GM18498 (cell line): ENCODE measurements around the gene RGS6.

Experiments used
- ATAC-seq: cut with Tn5 transposase; IDR thresholded peaks from one replicate; pipeline ENCODE4 v1.9.1; 2021; ENCODE audit warnings: mild to moderate bottlenecking, moderate library complexity; ENCODE audit not compliant: unreplicated experiment

RGS6 gene

DNA sequence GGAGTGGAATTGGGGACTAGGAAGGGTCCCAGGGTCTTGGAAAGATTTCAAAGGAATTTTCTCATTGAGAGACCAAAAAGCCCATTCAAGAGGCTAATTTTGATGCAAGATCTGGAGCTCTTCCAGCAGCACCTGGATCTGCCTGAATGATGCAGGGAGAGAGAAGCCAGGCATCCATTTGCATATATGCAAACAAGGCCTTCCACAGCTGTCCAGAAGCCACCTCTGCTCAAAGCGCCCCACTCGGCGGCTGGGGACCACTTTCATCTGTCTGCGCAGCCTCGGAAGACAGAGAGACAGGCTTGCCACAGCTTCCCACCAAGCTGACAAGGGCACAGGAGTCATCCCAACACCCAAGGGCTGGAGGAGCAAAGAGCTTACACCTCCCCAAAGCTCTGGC, 666.1 kb downstream of the RGS6 start:
- no peak for ATAC-seq

DNA sequence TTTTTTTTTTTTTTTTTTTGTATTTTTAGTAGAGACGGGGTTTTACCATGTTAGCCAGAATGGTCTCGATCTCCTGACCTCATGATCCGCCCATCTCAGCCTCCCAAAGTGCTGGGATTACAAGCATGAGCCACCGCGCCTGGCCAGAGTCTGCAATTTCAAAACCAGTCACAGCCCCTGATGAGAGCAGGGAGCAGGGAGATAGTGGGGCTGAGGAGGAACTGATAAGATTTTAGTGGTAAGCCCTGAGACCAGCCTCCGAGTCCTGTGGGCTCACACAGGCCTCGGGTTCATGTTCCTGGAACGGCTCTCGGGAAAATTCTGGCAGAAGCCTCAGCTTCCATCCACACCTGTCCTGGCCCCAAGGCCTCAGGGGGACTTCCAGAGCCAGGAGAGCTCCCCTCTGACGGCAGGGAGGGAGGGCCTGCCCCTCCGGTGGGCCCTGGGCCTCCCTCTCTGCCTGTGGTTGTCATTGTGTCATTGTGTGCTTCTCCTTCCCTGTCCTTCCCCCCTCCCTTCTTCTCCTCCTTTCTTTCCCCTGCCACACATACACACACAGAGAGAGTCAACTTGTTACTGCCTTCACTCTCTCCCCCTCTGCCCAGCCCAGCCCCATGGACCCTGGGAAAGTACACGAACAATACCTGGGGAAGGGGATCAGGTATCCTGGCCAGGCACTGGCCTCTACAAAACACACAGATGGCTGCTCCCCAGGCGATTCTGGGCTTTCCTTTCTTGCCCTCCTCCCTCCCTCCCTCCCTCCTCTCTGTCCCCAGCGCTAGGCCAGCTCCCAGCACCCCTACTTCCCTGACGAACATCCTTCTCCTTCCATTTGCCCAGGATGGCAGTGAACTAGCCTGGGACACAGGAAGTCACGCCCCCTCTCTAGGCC, 667.6 kb downstream of the RGS6 start:
- ATAC-seq: no peak

DNA sequence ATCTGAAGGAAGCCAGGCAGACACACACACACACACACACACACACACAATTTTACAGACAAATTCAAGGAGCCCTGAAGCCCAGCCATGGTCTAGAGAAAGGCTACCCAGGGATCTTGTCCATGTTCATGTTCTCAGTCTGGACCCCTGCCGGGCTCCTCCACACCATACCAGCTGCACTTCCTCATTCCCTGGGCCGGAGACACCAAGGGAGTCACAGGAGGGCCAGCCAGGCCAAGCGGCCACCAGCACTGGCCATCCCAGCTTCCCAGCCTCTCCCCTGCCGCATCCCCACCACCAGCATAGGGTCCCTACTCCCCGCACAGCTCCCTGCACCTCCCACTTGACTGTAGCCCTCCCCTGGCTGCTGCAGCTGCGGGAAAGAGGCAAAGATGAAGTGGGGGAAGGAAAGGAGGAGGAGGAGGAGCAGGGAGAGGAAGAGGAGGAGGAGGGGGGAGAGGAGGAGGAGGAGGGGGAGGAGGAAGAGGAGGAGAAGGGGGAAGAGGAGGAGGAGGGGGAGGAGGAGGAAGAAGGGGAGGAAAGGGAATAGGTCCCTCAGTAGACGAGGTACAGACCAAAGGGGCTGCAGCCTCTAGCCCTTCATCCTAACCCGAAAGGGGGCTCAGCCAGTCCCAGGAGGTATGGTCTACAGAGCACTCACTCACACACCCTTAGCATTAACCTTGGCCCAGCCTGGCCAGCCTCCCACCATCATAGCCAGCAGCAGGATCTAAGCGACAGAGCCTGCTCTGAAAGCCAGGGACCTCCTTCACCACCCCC, 668.5 kb downstream of the RGS6 start:
- ATAC-seq: no peak

DNA sequence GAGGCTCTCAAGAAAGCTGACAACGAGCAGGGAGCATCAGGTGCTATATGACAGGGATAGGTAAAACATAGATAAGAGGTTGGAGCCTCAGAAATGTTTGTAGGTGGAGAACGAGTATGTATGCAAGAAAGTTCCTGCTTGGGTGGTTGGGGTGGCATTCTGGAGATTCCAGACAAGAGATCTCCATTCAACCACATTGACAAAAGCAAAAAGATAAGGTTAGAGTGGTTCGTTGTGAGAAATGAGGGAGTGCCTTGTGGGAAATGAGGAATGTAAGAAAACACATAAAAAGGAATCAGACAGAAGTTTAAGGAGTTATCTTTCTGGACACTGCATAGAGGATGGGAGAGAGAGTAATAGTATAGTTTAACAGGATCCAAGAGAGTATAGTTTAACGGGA, 671.4 kb downstream of the RGS6 start:
- no peak for ATAC-seq

DNA sequence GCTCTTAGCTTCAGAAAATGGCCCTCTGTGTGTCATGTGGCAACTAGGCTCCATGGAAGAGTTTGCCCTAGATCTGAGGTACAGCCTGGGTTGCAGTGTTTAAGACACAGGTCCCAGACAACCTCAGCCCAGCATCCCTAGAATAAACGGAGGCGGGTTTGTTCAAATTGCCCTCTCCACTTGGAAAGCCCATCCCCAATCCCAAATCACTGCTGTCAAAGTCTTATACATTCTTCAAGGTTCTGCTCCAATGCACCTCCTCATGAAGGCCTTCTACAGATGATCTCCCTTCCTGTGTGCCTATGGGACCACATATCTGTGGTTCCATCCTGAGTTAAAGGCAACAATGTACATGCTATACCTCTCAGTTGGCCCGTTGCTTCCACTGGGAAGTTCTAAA, 671.9 kb downstream of the RGS6 start:
- ATAC-seq: no peak

DNA sequence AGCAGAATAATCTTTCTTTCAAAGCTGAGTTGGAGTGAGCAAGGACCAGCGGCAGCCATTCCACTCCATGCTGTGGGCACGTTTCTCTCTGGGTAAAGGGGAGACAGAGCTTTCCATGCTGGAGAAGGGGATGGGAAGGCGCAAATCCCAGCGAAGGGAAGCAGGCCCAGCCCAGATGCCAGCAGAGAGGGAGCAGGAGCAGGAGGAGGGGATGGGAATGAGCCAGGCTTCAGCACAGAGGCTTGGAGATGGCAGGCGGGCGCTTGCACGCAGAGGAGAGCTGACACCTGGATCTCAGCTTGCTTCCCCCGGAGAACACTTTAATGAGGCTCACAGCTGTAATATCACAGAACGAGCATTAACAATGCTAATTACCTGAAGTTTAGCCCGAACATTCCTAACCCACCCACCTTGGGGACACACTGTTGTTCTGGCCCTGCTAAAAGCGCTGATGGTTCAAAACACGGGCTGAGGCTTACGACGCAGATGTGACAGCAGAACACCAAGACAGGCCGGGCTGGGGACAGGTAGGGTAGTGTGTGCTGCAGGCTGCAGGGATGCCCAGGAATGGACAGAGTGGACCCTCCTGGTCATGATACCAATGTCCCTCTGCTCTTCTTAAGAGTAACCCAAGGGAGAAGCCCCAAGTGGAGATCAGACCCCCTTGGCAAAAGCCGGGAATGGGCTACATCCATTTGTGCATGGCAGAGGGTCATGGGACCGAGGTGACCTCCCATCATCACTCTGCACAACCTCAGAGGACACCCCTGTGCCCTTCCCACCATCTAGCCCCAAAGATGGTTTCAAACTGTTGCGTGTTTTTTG, 673.1 kb downstream of the RGS6 start:
- no peak for ATAC-seq

DNA sequence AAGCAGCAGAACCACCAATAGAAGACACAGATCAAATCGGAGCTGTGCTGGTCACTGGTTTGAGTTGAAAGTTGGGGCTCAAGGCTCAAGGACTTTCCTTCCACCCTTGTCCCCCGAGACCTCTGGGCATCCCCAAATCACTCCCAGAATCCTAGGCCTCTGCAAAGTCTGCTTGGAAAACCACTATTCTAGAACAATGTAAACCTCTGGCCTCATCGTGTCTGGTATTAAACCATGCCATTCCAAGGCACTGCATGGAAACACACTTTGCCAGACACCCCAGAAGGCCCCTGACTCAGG, 673.6 kb downstream of the RGS6 start:
- no peak for ATAC-seq

DNA sequence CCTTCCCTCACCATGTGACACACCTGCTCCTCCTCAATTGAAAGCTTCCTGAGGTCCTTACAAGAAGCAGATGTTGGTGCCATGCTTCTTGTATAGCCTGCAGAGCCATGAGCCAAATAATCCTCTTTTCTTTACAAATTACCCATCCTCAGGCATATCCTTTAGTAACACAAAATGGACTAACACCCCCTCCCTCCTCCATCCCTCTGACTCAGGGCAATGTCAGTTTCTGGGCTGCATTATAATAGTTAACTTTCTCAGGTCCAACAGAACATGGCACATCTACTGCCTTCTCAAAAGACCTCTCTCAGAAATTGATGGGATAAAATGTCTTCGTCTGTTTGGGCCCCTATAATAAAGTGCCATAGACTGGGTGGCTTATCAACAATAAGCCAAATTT, 674.6 kb downstream of the RGS6 start:
- no peak for ATAC-seq

DNA sequence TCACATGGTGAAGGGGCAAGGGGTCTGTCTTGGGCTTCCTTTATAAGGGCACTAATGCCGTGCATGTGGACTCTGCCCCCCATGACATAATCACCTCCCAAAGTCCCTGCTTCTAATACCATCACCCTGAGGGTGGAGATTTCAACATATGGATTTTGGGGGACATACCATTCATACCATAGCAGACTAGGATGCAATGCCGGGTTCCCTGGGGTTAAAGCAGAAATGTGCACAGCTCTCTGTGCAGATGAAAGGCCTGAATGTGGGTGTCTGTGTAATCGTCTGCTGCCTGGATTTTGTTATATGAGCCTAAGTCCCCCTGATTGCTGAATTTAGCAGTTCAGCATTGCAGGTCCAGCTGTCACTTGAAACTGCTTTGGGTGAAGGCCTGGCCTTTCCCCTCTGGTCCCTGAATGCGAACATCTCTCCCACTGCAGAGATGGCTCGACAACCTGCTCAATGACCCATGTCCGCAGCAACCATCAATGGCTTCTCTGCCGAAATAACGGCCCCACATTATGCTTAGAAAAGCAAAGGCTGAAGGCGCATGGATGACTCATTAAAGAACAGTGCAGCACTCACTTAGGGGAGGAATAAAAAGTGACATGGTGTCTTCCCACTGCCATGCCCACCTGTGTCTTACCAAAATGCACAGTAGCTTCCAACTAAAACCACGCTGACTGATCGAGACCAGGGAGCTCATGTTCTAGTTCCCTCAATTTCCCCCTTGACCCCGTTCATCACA, 675.3 kb downstream of the RGS6 start:
- no peak for ATAC-seq

DNA sequence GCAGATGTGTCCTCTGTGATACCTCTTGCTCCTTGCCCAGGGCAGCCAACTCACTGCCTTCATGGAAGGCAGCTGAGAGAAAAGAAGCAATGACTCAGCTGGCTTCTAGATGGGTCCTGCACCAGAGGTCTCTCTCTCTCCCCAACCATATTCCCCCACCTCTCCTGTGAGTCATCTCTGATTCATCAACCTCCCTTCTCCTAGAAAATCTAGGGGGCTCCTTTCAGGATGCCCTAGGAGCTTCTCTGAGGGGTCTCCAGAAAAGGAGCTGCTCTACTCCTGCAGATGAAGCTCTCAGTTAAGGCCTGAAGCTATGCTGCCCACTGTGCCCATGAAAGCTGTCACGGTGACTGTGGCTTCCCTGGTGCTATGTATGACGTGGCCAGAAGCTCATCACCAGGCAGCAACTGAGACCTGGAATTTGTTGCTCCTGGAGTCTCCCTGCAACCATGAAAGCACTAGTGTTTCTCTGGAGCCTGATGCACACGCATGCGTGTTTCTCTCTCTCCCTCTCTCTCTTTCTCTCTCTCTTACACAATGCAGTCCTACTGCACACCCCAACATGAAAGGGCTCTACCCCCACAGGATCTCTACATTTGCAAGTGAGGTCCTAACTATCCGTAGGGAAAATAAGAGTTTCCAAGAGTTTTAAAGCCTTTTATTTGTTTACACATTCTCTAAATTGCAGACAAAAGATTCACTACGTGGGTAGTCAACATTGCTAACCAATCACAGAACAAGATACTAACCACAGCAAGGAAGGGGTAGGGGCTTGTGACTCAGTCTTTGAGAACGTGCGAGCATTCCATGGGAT, 676.4 kb downstream of the RGS6 start:
- ATAC-seq: no peak

DNA sequence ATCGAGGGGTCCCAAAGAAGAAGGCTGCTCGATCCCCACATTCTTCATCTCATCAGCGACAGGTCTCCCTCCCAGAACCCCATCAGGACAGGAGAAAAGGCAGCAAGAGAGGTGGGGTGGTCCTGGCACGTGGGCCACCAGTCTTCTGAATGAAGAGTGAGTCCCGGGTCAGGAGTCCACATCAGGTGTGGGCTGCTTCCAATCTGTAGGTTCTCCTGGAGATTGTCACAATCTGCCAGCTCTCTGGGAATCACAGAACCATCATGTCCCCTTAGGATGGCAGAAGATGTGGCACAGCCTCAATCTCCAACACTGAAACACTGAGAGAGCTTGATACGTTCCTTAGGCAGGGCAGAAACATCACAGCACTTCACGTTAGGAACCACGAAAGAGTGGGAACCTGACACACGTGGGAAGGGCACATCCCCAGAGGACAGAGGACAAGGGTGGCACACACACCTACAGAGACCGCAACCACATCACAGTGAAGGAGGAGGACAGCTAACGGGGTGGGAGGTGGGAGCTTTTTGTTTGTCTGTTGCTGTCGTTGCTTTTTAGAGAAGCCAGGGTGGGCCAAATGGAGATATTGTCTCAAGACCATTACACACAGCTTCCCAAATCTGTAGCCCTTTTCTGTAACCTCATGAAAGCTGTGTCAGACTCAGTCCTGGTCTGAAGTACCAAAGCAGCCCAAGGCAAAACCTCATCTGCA, 677.1 kb downstream of the RGS6 start:
- ATAC-seq: no peak

DNA sequence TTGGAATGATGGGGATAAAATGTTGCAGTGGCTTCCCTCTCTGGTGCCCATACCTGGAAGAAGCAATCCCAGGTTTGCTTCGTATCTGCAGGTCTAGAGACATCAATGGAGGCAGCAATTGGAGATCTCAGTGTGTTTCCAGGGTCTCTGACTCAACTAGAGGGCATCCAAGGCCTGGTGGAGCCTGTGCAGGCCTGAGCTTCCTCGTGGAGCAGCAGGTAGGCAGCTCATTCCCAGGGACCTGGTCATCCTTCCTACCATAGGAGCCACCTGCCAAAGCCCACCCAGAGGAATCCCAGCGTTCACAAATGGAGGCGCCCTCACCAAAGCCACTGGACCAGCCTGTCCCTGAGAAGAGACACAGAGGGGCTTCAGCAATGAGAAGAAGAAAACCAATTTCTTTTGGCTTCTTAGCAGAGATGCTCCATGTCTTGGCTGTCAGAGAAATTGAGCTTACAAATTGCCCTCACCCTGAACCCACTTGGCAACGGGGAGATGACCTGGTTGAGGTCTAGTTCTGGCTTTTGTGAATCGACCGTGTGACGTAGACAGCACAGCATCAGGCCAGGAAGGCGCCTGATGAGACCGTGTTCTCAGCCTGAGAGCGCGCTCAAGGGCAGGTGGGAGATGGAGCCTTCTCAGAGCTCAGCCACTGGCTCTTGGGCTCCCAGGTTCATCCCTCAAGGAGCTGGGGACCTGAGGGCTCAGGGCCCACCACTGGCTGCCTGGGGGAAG, 678.0 kb downstream of the RGS6 start:
- no peak for ATAC-seq

DNA sequence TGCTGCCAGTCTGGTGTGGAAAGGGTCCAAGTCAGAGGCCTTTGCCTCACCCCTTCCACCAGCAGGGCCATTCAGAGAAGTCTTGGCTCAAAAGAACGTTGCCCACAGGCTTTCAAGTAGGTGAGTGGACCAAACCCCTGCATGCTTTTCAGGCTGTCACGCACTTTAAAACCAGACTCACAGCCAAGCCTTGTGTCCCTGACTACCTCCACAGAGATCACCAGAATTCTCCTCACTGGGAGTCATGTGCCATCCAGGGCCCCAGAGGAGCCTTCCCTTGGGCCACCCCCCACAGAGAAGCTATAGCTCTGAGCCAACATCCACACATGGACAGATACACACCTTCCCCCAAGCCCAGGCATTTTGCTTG, 678.6 kb downstream of the RGS6 start:
- no peak for ATAC-seq

DNA sequence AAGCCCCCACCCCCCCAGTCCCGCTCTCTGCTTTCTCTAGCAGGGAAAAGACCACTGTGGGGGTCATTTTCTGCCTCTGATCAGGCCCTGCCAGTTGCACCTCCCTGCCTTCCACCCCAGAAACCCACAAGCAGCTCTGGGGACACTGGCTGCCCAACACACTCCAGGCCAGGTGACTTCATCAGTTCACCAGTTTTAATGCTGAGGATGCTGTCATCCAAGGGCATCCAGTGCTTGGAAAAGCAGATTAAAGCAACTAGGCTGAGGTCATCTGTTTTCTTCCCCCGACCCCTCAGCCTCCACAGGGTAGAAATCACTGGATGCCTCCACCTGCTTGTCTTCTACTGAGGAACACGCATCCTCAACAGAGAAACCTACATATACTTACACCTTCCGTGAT, 679.3 kb downstream of the RGS6 start:
- ATAC-seq: no peak

DNA sequence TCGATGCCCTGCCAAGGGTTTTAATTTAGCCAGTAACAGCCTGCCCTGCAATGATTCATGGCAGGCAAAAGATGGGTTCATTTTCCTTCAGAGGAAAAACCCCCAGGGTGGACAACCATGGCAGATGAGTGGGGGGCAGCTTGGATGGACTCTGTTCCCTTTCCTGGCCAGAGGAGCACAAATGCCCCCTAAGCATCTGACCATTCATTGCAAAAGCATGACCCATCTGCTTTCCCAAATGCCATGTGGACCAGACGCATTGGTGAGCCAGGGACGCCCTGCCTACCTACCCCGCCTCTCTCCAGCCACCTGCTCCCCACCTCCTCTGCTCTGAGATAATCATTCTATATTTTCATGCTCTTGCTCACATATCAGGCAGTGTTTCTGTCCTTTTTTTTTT, 679.8 kb downstream of the RGS6 start:
- ATAC-seq: no peak

DNA sequence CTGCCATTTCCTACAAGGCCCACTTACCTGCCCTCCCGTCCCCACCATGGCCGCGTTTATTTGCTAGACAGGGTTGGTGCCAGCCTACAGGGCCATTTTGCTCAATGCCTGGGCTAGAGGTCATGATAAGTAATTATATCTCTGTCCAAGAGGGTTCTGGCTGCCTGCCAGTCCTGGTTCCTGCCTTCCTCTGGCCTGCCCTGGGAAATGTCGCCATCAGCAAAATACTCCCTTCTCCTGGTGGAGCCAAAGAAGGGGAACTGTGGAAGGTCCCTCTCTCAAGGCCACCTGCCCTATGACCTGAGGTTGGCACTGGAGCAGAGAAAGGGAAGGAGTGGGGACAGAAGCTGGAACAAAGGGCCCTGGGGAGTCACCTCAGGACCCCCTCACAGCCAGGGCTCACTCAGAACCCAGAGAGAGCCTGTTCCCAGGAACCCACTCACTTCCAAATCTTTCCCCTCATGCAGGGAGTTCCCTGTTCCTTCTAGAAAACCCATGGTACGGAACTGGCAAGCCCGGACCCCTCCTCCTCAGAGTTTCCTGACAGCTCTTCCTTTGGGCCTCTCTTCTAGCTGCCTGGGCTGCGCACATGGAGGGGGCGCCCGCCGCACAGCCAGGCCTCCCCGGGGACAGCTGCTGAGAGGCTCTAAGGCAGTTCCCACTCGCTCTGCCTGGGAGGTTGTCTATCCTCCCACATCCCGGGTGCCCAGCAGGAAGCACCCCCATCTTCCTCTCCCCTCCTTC, 681.2 kb downstream of the RGS6 start:
- ATAC-seq: no peak

DNA sequence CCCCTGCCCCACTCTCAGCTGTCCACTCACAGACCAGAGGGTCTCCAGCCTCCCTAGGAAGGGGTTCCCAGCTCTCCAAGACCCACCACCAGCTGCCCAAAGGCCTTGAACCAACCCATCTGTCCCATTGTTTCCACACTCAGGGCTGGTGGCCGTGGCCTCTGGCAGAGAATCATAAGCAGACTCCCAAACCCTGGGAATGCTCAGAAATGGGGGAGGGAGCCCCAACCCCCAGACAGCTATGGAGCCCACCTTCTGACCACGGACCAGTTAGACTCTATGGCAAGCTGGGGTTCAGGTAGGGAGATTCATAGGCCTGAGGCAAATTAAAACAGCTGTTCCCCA, 681.7 kb downstream of the RGS6 start:
- ATAC-seq: no peak

DNA sequence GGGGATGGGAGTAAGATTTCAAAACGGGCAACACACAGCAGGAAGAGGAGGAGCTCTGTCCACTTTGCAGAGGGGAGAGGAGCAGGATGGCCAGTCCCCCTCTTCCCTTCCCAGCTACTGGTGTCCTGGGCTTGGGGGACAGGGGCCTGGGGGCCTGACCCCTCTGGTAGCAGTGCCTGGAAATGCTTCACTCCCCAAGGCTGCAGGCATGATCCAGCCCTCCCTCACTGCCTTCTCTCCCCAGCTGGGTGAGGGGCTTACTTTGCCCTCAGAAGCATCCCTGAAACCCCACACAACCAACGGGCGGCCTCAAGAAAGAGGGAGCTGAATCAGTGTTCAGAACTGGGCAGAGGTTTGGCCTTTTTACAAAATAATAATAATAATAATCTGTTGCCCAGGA, 682.1 kb downstream of the RGS6 start:
- no peak for ATAC-seq
